HG02981 (cell line): Measurements from ENCODE around the gene TENM4.

Experiments used
- ATAC-seq: cut with Tn5 transposase; IDR thresholded peaks from one replicate; pipeline ENCODE4 v1.9.1; 2021; ENCODE audit warnings: mild to moderate bottlenecking, moderate library complexity; ENCODE audit not compliant: unreplicated experiment

The TENM4 gene

DNA sequence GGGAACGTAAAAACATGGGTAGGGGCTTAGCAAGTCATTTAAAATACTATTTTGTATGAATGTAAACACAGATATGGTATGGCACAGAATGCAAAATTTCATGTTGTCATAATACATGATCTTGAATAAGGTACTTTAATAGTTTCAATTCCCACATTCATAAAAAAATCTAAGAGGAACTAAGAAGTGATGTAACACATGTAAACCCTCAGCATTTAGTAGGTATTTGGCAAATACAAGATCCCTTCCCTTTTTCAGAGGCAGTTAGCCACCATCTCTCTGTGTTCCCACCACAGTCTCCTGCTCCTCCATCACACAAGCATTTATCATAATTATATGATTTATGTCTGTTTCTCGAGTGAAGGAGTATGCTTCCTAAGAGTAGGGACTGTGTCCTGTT, 251.8 kb downstream of the TENM4 start:
- no peak for ATAC-seq

DNA sequence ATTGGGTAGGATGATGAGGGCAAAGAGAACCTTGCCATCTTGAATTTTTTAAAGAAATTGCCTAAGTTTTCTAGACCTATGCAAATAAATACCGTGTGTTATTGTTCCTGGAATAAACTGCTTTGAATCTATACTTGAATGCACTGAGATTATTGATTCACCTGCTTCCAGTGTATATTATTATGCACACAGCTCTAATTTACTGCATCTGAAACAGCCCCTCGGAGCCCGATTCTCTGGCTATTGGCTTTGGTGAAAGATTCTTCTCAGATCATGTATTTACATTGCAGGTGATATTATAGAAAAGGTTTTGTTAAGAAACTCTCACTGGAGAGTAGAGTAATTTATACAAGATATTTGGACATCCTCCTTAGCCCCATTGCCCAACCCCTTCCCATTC, 254.2 kb downstream of the TENM4 start:
- no peak for ATAC-seq

DNA sequence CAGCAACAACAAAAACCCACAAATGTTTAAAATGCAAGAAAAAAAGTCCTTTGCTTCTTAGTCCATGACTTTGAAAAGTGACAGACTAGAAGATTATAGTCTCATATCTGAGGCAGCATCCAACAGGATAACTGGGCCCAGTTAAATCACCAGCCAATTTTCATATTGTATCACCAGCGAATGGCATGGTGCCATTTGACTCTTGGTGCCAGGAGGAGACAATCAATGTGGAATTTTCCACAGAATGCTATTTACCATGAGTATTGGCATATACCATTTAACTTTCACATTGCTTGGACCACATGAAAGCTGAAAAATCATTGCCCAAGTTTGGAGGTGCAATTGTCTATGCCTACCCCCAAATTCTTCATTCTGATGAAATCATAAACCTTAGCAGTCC, 255.5 kb downstream of the TENM4 start:
- ATAC-seq = no peak

DNA sequence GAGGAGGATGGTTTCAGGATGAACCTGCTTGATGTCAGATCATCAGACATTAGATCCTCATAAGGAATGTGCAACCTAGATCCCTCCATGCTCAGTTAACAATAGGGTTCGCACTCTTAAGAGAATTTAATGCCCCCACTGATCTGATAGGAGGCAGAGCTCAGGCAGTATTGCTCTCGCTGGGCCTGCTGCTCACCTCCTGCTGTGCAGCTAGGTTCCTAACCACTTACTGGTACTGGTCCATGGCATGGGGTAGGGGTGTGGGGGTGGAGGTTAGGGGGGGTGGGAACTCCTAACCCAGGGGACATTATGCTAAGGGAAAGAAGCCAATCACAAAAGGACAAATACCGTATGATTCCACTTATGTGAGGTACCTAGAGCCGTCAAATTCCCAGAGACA, 256.5 kb downstream of the TENM4 start:
- no peak for ATAC-seq

DNA sequence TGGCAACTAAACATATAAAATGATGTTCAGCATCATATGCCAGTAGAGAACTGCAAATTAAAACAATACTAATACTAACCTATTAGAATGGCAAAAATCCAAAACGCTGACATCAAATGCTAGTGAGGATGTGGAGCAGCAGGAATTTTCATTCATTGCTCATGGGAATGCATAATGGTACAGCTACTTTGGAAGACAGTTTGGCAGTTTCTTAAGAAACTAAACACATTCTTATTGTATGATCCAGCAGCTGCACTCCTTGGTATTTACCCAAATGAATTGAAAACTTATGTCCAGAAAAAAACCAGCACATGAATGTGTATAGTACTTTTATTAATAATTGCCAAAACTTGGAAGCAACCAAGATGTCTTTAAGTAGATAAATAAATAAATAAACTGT, 258.0 kb downstream of the TENM4 start:
- ATAC-seq = no peak

DNA sequence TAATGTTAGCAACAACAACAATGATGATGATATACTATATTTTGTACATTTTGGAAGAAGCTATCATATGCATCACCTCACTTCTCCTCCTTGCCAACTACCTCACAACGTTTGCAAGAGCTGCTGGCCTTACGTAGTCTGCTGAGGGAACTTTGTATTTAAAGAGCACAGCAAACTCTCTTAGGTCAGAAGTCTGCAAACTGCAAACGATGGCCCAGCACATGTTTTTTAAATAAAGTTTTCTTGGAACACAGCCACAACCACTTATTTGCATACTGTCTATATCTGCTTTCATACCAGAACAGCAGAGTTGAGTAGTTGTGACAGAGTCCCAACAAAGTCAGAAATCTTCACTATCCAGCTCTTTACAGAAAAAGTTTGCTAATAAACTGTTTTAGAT, 261.7 kb downstream of the TENM4 start:
- ATAC-seq = no peak

DNA sequence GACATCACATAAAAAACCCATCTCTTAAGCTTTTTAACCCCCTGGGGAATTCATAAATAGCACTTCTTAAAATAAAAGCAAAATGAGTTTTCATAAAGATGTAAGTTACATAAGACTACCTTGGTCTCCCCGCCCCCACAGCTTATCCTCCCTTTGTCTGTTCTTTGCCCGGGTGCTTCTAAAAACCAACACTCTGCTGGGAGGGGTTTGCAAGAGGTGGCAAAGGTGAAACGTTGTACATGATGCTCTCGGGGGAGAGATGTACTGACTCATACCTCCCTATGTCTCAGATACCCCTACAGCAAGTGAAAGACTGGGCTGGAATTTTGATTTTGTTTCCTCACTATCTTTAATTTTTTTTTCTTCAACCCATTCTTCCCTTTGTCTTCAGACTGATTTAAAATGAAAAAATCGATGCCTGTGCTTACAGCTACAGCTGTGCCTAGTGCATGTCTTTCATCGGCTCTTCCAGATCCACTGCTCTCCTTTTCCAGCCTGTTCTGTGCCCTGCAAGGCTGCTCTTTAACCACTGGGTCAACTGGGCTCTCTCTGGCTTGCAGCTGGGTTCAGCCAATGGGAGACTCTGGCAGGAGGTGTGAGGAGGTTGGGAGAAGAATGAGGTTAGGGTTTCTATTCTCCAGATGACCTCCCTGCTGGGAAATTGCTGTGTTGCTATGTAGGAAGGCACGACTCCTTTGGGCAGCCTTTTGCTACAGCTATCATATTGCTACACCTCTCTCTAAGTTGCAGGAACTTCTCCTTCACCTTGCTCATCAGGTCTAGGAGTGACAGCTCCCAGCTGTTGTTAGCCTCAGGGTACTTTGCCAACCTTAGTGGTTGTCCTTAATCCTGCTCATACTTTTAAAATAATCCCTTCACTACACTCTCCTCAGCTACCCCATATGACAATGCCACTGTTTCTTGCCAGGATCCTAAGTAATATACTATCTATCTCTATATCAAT, 266.5 kb downstream of the TENM4 start:
- no peak for ATAC-seq

DNA sequence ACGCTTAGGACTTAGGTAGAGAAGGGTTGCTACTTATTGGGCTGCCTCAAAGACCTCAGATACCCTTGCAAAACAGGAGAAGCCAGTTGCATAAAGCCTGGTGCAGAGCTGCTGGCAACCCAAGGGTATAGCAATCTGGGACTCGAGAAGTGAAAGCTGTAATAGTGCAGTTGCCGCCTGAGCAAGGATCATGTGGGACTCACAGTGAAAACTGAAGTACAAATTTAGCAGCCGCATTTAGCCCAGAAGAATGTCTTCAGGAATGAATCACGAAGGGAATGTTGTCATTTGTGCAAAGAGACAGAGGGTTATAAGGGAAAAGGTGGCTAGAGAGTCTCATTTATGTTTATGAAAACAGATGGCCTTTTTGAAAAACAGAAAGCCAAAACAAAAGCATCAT, 267.2 kb downstream of the TENM4 start:
- no peak for ATAC-seq

DNA sequence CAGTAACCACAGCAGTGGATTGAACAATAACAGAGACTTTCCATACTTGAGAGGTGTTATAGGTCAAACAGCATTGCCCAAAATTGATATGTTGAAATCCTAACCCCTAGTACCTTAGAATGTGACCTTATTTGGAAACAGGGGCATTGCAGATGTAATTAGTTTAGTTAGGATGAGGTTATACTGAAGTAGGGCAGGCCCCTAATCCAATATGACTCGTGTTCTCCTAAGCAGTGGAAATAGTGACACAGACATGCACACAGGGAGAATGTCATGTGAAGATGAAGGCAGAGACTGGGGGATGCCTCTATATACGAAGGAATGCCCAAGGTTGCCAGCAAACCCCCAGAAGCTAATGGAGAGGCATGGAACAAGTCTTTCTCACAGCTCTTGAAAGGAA, 270.5 kb downstream of the TENM4 start:
- no peak for ATAC-seq

DNA sequence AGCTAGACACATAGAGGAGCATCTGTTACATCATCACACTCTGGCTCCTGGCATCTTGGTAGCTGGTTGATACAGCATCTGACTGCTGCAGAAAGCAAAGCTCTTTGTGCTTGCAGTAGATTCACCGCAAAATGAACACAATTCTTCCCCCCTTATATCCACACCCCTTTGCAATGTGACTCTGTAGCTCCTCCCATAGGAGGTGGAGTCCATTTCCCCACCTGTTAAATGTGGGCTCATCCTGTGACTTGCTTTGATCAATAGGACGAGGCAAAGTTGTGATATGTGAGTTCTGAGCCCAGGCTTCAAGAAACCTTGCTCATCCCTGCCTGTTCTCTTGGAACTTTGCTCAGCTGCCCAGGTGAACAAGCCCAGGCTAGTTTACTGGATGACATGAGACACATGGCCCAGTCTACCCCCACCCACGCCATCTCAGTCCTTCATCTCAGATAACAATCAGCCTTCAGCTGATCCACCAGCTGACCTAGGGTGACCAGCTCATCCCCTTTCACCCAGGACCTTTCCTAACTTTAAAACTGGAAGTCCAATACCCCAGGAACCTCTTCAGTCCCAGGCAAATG, 272.2 kb downstream of the TENM4 start:
- ATAC-seq = no peak

DNA sequence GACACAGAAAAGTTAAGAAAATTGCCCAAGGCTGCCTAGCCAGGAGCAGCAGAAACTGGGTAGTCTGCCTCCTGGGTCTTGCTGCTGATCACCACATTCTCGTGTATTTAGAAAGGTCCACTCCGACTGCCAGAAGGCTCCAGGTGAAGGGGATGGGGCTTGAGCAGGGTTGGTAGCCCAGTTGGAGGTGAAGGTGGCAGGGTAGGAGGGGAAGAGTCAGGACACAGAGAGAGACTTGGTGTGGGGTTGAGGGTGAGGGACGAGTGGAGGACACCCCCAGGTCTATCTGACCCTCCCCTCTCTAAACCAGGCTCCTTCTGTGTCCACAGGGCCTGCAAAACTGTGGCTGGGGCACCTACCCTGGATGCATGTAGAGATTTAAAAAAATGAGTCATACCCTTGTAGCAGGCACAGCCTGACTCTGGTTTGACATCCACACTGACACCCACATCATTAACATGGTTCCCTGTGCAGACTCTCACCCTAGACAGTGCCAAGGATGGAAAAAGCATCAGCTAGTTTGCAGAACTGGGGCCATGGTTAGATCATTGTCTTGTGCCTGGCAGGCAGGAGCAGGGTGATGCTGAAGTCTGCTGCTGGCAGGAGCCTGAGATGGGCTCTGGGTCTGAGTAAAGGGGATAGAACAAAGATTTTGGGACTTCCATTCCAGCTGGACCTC, 273.2 kb downstream of the TENM4 start:
- ATAC-seq = no peak

DNA sequence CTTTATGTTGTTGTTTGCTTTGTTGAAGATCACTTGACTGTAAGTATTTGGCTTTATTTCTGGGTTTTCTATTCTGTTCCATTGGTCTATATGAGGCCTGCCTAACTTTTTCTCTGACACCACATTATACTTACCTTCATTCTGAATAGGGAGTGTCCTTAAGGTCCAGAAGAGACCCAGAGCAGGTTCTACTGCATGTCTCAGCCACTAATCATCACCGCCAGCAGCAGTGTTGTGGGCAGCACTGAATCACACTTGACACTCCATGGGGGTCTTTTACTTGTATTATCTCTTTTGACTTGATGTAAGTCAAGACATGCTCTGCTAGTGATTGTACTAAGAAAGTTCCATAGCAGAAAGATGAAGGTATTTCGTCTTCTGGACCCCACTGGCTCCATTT, 274.9 kb downstream of the TENM4 start:
- ATAC-seq = no peak

DNA sequence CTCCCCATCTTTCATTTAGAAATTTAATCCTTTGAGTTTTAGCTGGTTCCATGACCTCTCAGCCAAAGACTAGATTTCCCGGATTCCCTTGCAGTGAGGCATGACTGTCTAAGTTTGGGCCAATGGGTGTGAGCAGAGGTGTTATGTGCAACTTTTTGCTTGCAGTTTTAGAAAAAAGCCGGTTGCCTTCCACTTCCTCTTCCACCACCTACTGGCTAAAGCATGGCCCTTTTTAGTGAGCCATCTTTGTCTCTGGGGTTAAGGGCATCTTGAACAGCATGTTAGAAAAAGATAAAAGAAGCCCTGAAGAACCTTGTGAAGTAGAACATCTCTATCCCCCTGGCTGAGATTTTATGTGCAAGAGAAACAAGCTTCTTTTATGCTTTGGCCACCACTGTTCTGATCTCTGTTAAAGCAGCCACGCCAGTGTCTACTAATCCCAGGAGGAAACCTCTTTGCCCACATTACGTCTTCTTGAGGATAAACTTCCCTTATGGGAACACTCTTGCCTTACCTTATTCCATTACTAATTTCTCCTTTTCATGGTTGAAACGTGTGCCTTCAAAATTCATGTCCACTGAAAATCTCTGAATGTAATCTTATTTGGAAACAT, 279.9 kb downstream of the TENM4 start:
- ATAC-seq = no peak

DNA sequence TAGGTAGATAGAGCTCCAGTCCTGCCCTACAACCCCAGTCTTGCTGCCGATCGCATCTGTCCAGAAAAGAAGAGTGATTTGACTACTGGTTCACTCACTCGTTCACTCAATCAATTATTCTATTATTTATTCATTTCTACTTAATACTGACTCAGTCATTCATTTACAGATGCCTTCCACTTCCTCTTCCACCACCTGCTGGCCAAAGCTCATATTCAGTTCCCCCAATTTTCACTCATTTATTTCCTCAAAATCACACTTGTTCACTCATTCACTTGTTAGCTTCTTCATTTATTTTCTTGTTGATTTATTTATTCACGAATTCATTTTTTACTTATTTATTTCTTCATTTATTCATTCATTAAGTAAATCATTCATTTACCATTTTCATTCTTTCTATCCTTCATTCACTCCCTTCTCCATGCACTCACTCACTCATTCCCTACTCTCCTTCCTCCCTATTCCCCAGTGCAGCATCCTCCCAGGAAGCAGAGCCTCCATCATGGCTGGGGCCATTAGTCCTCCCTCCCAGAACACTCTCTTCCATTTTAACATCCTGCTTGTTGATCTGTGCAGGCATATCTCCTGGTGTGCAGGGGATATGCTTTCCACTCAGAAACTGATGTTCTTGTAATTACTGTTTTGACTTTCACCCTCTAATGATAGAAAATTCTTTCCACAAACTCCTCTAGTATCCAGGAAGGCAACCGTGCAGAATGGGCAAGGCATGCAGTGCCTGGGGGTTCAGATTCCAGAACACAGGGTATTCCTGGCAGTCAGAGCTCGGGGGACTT, 281.0 kb downstream of the TENM4 start:
- ATAC-seq = no peak

DNA sequence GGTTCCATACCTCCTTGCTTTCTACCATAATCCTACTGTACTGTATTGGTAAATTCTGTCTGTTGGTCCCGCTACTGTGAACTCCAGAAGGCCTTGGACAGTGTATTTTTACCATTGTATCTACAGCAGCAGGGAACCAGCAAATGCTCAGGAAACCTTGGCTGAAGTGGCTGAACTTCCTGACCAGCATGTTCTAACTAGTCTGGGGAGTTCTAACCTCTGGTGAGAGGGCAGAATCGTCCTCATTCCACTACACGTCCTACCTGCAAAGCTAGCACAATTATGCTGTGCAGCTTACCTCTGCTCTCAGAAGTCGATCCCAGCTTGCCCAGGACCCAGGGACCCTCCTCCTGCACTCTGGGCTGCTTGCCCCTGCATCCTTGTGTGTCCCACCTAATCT, 283.1 kb downstream of the TENM4 start:
- ATAC-seq = no peak

DNA sequence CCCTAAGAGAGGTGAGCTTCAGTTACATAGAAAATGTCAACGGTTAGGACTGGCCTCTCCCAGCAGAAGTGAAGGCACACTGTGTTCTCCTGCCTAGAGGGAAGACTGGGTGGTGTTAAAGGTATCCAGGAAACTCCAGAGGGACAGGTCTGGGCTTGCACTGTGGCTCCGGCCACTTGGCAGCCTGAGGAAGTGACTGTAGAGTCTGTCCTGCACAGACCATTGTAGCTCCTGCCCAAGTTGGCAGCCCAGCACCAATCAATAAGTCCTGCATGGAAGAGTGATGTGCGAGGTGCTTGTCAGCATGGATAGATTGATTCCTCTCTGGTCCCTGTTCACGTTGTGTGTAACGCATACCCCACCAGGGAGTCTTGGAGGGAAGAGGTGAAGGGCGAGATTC, 284.8 kb downstream of the TENM4 start:
- ATAC-seq = no peak

DNA sequence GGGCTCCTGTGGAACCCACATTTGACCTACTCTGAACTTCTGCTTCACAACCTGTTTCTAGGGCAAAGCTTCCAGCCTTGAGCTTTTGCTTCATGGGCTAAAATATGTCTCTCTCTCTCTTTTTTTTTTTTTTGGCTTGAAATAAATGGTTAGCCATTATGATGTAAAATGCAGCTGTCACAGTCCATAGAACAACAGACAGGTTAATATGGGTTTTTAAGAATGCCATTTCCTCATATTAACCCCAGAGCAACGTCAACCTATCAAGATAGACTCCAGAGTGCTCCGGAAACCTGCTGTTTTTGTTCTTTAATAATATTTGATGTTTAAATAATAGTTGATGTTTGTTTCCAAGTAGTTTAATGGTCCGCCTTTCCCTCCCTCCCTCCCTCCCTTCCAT, 285.6 kb downstream of the TENM4 start:
- no peak for ATAC-seq

DNA sequence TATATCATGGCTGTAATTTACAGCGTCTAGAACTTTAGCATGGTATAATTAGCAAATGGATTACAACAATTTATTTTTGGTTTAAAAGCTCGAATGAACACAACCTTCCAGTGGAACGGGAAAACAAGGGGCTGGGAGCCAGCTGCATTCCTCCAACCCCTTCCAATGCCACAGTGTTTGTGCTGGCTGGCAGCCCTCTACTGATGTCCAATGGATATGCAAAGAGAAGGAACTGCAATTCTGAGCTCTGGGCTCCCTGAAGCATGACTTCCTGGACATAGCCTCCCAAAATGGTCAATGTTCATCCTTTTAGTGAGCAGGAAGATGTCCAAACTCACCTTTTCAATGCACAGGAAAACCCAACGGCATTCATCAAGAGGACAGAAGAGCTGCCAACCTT, 288.3 kb downstream of the TENM4 start:
- no peak for ATAC-seq

DNA sequence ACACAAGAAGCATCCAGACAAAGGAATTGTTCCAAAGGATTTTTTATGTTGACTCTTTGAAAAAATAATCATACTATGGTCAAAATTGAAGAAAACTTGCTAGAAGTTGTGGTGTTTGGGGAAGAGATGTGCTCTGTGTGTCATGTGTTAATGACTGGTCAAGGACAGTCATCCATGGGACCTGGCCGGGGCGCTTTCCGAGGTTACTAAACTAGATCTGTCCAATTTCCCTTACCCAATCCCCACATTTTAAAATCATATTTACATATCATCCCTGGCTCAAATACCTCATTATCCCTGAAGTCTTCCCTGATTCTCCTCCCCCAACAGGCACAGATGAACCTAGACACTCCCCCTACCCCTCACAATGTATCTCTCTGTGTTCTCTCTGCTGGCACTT, 289.4 kb downstream of the TENM4 start:
- no peak for ATAC-seq

DNA sequence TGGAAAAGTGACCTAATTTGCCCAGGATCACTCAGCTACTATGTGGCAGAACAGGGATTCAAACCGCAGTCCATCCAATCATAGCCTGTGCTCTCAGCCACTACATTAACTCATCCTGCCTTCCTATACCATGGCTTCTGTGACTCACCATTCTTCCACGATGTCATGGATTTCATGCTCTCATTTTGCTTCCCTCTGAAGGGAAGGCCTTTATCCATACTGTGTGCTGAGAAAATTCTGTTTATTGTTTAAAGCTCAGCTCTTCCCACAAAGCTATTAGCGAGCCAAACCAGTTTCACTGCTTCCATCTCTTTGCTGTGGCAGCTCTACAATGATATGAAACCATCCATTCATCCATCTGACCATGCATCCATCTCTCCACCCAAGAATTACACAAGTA, 289.9 kb downstream of the TENM4 start:
- ATAC-seq = no peak

DNA sequence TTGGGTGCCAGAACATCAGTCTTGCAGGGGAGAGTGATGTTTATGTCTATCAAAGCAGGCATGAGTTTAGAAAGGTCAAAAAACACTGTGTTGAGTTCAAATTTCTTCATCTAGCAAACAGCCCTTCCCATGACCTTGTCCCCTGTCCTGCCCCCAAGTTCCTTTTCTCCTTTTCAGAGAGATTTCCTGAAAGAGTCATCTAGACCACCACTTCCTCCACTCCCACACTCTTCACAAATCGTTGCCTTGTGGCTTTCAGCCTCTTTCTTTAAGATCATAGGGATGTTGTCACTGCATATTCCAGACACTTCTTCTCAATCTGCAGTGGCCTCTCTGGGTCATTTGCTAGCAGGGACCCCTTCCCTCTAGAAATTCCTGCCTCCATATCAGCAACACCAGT, 290.5 kb downstream of the TENM4 start:
- ATAC-seq = no peak
